GM04504 (cell line): ENCODE results near the gene AP5S1.
"Not testable (repeated sequence)": the region's sequence is repeated elsewhere in the genome, so short reads cannot be mapped to it uniquely, and the experiment has no call there.

ENCODE experiments used
- DNase-seq: peaks from one replicate; pipeline ENCODE4 v3.0.0-alpha.2; 2012; ENCODE audit warnings: low read depth

Gene AP5S1

GRCh38 chr20:3794168-3794567, 26.2 kb upstream of the AP5S1 start:
- not testable (repeated sequence) for DNase-seq

DNA sequence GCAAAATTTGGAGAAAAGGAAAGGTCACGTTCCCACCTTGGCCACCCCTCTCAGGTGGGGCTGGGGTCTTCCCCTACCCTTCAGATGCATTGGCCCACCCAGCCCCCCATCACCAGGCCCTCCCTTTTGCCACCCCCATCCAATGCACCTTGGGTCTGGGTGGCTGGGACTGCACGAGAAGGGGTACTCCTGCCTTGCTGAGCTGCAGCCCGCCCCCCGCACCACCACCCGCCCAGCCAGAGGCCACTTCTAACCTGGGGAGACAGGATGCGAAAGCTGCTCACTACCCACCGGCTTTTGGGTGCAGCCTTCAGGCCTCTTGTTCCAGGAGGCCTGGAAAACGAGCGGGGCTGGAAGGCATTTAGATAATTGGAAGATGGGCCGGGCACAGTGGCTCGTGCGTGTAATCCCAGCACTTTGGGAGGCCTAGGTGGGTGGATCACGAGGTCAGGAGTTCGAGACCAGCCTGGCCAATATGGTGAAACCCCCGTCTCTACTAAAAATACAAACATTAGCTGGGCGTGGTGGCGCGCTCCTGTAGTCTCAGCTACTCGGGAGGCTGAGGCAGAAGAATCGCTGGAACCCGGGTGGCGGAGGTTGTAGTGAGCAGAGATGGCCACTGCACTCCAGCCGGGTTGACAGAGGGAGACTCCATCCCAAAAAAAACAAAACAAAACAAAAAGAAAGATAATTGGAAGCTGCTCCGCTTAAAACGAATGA, 25.5 kb upstream of the AP5S1 start:
- no peak for DNase-seq

DNA sequence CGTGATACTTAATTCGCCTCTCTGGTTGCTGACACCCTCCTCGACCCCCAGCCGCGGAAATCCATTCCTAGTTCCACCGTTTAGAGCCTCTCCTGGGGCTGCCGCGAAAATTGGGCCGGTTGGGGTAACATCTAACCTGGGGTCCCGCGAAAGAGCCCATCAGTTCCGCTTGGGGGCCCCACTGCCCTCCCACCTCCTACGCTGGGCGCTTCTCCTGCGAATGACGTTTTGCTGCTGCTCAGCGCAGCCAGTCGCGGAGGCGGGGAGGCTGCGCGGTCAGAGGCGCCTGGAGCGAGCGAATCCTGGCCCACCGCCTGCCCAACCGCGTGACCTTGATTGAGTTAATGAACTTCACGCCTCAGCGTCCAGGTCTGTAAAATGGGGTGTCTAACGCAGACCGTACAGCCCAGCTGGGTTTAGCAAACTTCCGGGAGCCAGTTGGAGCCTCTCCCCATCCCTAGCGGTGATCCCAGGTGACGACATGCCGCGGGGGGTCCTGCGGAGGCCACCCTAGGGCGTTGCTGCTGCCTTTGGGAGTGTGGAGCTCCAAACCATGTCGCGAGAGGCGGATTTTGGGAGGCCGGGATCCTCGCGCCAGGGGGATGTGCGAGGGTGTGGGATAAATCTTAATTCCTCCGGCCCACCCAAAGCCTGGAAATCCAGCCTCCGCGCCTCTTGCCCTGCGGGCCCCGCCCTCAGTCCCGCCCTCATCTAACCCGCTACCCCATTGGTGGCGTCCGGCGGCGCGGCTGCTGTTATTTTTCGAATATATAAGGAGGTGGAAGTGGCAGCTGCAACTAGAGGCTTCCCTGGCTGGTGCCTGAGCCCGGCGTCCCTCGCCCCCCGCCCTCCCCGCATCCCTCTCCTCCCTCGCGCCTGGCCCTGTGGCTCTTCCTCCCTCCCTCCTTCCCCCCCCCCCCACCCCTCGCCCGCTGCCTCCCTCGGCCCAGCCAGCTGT, 24.6 kb upstream of the AP5S1 start, which contains the start of gene CDC25B:
Gene CDC25B, plus strand, starts transcription at position 800 of the 958 bp plus-strand sequence. CDS start 222 bp downstream, outside the sequence.
- DNase-seq: peak; percentile 81

DNA sequence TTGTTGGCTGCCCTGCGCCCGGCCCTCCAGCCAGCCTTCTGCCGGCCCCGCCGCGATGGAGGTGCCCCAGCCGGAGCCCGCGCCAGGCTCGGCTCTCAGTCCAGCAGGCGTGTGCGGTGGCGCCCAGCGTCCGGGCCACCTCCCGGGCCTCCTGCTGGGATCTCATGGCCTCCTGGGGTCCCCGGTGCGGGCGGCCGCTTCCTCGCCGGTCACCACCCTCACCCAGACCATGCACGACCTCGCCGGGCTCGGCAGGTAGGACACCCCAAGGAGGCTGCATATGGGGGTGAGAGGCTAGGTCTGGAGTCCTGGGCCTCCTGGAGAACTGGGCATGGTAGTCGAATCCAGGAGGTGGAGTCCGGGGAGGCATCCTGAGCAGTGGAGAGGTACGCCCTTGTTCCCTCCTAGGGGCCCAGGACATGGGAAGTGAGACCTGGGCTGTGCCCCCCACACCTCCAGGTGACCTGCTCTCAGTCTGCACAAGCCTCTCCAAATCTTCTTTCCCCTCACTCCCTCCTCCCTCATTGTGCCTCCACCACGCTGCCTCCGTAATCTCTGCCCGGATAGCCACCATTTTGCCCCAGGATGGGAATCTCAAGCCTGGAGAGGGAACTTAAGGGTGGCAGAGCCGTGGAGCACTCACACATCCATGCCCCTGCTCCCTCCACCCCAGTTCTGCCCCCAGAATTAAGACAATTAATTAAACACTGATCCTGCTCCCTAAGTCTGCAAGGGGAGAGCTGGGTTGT, 23.7 kb upstream of the AP5S1 start:
- DNase-seq: no peak

DNA sequence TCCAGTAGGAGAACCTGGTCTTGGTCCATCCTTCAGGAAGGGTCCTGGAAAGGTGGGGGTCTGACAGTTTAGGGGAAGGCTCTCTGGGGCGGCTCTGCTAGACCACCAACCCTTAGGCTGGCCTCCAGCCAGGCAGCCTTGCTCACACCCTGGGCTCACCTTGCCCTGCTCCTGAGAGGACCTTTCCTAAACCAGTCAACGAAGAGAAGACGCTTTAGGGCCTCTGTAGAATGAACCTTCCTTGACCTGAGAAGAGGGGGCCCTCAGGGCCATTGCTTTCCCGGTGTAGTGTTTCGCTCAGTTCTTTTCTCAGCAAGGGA, 23.2 kb upstream of the AP5S1 start:
- no peak for DNase-seq

DNA sequence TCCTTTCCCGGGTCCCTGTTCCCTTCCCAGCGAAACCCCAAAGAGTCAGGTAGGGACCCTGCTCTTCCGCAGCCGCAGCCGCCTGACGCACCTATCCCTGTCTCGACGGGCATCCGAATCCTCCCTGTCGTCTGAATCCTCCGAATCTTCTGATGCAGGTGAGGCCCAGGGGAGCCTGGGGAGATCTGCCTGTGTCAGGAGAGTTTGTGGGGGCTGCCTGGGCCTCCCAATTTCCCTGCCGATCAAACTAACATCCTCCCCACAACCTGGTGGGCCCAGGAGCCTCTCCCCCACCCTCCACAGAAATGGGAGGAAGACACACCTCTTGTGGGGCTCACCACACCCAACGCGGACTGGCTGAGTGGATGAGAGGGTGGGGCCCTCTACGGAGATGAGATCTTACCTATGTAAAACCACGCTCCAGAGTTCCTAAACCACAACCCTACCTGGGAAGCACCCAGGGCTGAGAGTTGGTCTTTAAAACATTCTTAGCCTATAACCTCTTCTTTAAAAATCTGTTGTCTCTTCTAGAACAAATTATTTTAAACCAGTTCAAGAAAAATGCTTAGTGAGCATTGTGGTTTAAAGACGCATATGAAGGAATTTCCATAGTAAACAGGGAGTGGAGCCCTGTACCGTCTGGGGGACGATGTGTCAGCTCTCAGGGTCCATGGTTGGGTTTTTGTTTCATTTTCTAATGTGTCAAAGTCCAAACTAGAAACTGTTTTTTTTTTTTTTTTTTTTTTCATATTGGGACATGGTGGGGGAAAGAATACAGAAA, 22.6 kb upstream of the AP5S1 start:
- no peak for DNase-seq

DNA sequence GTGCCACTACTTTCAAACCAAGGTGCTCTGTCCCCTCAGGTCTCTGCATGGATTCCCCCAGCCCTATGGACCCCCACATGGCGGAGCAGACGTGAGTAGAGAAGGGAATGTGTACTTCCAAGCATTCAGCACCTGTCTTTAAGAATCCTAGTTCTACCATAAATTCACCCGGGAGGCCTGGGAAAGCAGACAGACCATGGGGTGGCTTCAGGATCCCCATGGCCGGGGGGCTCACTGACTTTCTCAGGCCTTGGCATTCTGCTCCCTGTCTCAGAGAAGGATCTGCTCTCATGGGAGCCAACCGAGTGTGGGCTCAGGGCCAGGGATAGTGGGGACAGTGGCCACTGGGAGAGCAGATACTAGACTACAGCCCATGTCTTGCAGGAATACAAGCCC, 22.0 kb upstream of the AP5S1 start:
- no peak for DNase-seq

- no peak for DNase-seq
These were observed 21.5 kb upstream of the AP5S1 start for GRCh38 chr20:3798908-3799248.

DNA sequence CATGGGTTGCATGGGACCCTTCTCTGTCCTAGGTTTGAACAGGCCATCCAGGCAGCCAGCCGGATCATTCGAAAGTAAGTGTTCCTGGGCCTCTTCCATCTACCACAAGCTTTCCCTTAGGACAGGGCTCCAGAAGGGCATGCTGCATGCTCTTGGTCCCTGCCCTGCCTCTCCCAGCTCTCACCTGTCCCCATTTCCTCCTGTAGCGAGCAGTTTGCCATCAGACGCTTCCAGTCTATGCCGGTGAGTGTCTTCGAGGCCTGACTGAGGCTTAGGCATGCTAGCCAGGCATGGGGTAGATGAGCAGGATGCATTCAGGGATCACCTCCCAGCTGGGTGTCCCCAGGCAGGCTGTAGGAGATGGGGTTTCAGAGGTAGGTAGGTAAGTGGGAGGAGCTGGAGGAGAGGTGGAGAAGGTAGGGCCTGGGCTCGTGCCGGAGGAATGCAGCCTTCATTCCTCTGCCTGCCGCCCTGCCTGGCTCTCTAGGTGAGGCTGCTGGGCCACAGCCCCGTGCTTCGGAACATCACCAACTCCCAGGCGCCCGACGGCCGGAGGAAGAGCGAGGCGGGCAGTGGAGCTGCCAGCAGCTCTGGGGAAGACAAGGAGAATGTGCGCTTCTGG, 20.0 kb upstream of the AP5S1 start:
- no peak for DNase-seq

DNA sequence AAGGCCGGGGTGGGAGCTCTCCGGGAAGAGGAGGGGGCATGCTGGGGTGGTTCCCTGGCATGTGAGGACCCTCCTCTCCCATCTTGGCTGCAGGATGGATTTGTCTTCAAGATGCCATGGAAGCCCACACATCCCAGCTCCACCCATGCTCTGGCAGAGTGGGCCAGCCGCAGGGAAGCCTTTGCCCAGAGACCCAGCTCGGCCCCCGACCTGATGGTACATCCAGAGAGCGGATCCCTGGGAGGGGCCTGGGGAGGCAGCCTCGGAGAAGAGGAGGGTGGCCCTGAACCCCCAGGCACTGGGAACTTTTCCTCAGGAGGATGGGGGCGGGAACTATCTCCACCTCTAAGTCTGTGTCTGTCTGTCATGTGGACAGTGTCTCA, 19.5 kb upstream of the AP5S1 start:
- DNase-seq: no peak

- DNase-seq: no peak
These were observed 19.0 kb upstream of the AP5S1 start for GRCh38 chr20:3801299-3801698.

- DNase-seq: no peak
These were observed 18.5 kb upstream of the AP5S1 start for GRCh38 chr20:3801846-3802245.

DNA sequence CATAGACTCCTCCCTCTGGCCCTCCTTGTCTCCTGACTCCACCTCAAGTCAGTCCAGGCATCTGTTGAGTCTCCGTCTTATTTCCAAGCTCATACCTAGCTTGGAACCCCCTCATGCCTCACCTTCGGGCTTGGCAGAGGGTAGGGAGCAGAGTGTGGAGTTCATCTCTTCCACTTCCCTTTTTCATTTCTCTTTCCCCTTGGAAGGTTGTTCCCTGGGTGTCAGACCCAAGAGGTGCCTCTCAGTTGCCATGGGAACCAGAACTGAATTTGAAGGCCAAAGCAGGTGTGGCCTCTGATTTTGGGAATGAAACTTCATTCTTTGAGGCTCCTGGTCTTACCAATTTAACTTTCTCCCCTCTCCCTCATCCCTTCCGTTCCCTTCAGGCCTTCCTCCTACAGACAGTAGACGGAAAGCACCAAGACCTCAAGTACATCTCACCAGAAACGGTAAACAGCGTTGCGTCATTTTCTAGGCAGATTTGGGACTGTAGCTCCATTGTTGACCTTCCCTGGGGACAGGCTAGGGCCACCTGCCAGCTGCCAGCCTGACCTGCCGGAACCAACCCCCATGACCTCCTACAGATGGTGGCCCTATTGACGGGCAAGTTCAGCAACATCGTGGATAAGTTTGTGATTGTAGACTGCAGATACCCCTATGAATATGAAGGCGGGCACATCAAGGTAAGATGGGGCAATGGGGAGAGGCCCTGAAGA, 17.7 kb upstream of the AP5S1 start:
- DNase-seq: no peak

- DNase-seq: no peak
These were observed 17.1 kb upstream of the AP5S1 start for GRCh38 chr20:3803289-3803688.

DNA sequence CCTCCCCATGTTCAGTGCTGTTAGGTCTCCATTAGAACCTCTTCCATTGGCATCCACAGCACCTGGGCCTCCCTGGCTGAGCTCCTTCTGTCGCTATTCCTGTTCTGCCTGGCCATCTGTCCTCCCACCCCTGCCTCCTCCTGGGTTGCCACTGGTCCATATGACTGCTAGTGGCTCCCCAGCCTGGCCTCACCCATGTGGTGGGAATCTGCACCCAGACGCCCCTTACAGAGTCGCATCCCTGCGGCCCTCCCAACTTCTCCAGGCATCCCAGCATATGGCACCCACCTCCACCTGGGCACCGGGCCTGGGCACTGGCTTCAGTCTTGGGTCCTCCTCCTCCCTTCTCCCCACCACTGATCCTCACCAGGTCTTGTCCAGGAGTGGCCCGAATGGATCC, 16.5 kb upstream of the AP5S1 start:
- DNase-seq: no peak

DNA sequence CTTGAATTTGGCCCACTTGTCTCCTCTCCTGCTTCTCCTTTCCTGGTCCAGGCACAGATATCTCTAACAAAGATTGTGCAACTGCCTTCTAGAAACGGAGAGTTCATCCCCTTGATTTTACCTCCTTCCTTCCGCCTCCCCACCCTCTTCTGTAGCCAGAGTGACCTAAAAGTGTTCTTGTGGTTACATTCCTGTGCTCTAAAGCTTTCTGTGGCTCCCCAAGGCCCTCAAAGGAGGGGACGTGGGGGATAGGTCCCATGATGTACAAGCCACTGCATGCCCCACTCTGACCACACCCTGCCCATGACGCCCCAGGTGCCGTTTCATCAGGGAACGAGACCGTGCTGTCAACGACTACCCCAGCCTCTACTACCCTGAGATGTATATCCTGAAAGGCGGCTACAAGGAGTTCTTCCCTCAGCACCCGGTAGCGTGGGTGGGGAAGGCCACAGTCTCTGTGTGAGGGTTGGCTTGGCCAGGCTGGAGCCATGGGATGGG, 16.0 kb upstream of the AP5S1 start:
- no peak for DNase-seq

- DNase-seq: no peak
These were observed 15.6 kb upstream of the AP5S1 start for GRCh38 chr20:3804781-3805180.

DNA sequence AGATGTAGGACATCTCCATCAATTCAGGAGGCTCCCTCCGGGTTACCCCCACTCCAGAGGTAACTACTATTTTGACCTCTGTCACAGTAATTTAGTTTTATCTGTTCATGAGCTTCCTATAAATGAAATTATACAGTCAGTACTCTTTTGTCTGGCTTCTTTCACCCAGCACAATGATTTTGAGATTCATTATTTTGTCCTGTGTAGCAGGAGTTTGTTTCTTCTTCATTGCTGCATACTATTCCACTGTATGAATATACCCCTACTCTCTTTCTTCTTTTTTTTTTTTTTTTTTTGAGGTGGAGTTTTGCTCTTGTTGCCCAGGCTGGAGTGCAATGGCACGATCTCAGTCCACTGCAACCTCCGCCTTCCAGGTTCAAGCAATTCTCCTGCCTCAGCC, 11.8 kb upstream of the AP5S1 start:
- DNase-seq: no peak

DNA sequence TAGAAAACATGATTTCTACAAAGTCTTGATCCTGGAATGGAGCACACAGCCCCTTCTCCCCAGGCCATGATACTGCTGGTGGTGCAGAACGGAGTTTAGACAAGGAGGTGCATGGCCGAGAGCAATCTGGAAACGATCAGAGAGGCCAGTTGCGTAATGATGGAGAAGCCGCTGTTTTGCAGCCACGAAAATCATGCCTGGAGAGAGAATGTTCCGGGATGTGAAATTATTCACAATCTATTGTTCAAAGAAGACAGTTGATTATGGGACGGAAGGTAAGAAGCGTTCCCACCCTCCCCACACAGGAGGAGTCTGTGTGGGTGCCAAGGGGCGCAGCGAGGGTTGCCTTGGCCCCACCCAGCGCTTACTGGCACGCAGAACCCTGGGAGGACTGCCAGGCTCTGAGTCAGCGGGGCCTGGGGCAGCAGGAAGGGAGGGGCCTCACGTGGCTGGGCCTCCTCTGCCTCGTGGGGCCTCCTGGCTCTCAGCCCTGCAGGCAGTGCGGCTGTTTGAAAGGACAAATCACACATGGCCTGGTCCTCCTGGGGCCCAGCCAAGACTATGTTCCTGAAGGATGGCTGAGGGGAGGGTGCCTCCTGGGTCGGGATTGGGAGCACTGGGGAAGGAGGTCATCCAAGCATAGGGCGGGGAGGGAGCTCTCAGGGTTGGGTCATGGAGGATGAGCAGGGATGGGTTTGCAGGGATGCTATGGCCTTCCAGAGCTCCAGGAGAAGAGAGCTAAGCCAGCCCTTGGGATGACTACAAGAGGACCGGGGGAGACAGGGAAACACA, 8.7 kb upstream of the AP5S1 start:
- peak; percentile 99 for DNase-seq

DNA sequence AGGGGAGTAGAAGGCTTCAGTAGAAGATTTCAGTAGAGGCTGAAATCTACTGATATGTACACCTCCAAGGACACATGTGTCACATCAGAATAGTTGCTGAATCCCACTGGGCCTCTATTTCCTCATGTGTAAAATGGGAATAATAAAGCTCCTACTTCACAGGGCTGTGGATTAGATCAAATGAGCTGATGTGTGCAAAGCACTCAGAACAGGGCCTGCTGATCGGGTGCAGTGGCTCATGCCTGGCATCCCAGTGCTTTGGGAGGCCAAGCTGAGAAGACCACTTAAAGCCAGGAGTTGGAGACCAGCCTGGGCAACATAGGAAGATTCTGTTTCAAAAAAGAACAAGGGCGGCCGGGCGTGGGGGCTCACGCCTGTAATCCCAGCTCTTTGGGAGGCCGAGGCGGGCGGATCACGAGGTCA, 8.1 kb upstream of the AP5S1 start:
- no peak for DNase-seq
